Measurements from ENCODE around the gene ACSM2B. TPM values are rescaled to one million over a fixed set of nuclear protein-coding genes. Genes with fewer than 3 reads are reported as not detected.

The ACSM2B gene
- total RNA-seq, 1 experiment from 2014 or later = 0.20 TPM

DNA sequence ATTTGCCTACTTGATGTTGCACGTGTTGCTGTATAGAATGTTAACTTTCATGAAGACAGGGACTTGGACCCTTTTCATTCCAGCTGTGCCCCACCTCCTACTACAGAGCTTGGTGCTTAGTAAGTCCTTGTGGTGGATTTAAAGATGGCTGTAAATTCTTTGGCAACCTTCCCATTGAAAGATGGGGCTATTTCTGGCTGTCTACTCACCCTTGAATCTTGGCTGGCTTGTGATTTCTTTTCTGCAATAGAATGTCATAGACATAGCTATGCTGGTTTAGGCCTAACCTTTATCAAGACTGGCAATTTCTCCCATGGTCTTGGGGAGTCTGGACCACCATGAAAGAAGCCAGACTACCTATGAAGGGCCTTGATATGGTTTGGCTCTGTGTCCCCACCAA, 65.8 kb downstream of the ACSM2B start (continued):
- TF ChIP-seq, protein P1, sequence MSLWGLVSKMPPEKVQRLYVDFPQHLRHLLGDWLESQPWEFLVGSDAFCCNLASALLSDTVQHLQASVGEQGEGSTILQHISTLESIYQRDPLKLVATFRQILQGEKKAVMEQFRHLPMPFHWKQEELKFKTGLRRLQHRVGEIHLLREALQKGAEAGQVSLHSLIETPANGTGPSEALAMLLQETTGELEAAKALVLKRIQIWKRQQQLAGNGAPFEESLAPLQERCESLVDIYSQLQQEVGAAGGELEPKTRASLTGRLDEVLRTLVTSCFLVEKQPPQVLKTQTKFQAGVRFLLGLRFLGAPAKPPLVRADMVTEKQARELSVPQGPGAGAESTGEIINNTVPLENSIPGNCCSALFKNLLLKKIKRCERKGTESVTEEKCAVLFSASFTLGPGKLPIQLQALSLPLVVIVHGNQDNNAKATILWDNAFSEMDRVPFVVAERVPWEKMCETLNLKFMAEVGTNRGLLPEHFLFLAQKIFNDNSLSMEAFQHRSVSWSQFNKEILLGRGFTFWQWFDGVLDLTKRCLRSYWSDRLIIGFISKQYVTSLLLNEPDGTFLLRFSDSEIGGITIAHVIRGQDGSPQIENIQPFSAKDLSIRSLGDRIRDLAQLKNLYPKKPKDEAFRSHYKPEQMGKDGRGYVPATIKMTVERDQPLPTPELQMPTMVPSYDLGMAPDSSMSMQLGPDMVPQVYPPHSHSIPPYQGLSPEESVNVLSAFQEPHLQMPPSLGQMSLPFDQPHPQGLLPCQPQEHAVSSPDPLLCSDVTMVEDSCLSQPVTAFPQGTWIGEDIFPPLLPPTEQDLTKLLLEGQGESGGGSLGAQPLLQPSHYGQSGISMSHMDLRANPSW (CRISPR knock-in tag; conservative IDR thresholded peaks at IDR 0.05; ENCODE audit: low read depth) = no peak
- TF ChIP-seq GABPB1 (CRISPR knock-in tag; IDR thresholded peaks at IDR 0.05) (no peak), JAZF1 (CRISPR knock-in tag; IDR thresholded peaks at IDR 0.05) (no peak)

DNA sequence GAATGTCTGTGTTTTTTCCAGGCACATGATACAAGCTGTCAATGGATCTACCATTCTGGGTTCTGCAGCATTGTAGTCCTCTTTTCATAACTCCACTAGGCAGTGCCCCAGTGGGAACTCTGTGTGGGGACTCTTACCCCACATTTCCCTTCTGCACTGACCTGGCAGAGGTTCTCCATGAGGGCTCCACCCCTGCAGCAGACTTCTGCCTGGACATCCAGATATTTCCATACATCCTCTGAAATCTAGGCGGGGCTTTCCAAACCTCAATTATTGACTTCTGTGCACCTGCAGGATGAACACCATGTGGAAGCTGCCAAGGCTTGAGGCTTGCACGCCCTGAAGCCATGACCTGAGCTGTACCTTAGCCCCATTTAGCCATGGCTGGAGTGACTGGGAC, 68.9 kb downstream of the ACSM2B start:
- Mint-ChIP-seq H3K36me3 (peaks cover 30% of the 10 kb centered on the region), H3K4me3 (no peak overlapping the region), H3K9me3 (peaks cover 82% of the 10 kb centered on the region), H3K27ac (no peak overlapping the region), H3K4me1 (no peaks in the 10 kb centered on the region), H3K27me3 (ENCODE audit: low read depth) (peaks cover 17% of the 10 kb centered on the region)
- CTCF ChIA-PET = no interaction called here
- no peak for ATAC-seq
- no peak for TF ChIP-seq GABPB1 (CRISPR knock-in tag; IDR thresholded peaks at IDR 0.05)
- TF ChIP-seq, protein P2, sequence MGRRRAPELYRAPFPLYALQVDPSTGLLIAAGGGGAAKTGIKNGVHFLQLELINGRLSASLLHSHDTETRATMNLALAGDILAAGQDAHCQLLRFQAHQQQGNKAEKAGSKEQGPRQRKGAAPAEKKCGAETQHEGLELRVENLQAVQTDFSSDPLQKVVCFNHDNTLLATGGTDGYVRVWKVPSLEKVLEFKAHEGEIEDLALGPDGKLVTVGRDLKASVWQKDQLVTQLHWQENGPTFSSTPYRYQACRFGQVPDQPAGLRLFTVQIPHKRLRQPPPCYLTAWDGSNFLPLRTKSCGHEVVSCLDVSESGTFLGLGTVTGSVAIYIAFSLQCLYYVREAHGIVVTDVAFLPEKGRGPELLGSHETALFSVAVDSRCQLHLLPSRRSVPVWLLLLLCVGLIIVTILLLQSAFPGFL (CRISPR knock-in tag; IDR thresholded peaks at IDR 0.05; ENCODE audit: borderline replicate concordance) = no peak
- TF ChIP-seq, protein P3, sequence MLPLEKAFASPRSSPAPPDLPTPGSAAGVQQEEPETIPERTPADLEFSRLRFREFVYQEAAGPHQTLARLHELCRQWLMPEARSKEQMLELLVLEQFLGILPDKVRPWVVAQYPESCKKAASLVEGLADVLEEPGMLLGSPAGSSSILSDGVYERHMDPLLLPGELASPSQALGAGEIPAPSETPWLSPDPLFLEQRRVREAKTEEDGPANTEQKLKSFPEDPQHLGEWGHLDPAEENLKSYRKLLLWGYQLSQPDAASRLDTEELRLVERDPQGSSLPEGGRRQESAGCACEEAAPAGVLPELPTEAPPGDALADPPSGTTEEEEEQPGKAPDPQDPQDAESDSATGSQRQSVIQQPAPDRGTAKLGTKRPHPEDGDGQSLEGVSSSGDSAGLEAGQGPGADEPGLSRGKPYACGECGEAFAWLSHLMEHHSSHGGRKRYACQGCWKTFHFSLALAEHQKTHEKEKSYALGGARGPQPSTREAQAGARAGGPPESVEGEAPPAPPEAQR (CRISPR knock-in tag; IDR thresholded peaks at IDR 0.05) = no peak
- no peak for TF ChIP-seq FOXJ3 (CRISPR knock-in tag; IDR thresholded peaks at IDR 0.05; ENCODE audit: borderline replicate concordance)
- TF ChIP-seq, protein P4, sequence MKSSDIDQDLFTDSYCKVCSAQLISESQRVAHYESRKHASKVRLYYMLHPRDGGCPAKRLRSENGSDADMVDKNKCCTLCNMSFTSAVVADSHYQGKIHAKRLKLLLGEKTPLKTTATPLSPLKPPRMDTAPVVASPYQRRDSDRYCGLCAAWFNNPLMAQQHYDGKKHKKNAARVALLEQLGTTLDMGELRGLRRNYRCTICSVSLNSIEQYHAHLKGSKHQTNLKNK (CRISPR knock-in tag; IDR thresholded peaks at IDR 0.05) = no peak
- TF ChIP-seq FOXP1 (CRISPR knock-in tag; IDR thresholded peaks at IDR 0.05; ENCODE audit: borderline replicate concordance) = no peak
- no peak for TF ChIP-seq JAZF1 (CRISPR knock-in tag; IDR thresholded peaks at IDR 0.05)
- TF ChIP-seq, protein P5, sequence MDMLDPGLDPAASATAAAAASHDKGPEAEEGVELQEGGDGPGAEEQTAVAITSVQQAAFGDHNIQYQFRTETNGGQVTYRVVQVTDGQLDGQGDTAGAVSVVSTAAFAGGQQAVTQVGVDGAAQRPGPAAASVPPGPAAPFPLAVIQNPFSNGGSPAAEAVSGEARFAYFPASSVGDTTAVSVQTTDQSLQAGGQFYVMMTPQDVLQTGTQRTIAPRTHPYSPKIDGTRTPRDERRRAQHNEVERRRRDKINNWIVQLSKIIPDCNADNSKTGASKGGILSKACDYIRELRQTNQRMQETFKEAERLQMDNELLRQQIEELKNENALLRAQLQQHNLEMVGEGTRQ (CRISPR knock-in tag; IDR thresholded peaks at IDR 0.05) = no peak
- TF ChIP-seq, protein P6, sequence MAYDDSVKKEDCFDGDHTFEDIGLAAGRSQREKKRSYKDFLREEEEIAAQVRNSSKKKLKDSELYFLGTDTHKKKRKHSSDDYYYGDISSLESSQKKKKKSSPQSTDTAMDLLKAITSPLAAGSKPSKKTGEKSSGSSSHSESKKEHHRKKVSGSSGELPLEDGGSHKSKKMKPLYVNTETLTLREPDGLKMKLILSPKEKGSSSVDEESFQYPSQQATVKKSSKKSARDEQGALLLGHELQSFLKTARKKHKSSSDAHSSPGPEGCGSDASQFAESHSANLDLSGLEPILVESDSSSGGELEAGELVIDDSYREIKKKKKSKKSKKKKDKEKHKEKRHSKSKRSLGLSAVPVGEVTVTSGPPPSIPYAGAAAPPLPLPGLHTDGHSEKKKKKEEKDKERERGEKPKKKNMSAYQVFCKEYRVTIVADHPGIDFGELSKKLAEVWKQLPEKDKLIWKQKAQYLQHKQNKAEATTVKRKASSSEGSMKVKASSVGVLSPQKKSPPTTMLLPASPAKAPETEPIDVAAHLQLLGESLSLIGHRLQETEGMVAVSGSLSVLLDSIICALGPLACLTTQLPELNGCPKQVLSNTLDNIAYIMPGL (CRISPR knock-in tag; IDR thresholded peaks at IDR 0.05) = no peak
- TF ChIP-seq ZNF317 (CRISPR knock-in tag; IDR thresholded peaks at IDR 0.05; ENCODE audit: borderline replicate concordance, low read depth) = no peak
- TF ChIP-seq NFE2L1 (CRISPR knock-in tag; IDR thresholded peaks at IDR 0.05) = no peak
- TF ChIP-seq CREB1 (CRISPR knock-in tag; IDR thresholded peaks at IDR 0.05) = no peak
- TF ChIP-seq NFATC4 (CRISPR knock-in tag; IDR thresholded peaks at IDR 0.05) = no peak
- TF ChIP-seq, protein P7, sequence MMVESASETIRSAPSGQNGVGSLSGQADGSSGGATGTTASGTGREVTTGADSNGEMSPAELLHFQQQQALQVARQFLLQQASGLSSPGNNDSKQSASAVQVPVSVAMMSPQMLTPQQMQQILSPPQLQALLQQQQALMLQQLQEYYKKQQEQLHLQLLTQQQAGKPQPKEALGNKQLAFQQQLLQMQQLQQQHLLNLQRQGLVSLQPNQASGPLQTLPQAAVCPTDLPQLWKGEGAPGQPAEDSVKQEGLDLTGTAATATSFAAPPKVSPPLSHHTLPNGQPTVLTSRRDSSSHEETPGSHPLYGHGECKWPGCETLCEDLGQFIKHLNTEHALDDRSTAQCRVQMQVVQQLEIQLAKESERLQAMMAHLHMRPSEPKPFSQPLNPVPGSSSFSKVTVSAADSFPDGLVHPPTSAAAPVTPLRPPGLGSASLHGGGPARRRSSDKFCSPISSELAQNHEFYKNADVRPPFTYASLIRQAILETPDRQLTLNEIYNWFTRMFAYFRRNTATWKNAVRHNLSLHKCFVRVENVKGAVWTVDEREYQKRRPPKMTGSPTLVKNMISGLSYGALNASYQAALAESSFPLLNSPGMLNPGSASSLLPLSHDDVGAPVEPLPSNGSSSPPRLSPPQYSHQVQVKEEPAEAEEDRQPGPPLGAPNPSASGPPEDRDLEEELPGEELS (CRISPR knock-in tag; IDR thresholded peaks at IDR 0.05) = no peak
- no peak for TF ChIP-seq NR2C2 (CRISPR knock-in tag; IDR thresholded peaks at IDR 0.05)
- no peak for TF ChIP-seq EMX1 (CRISPR knock-in tag; IDR thresholded peaks at IDR 0.05)
- no peak for TF ChIP-seq ZNF416 (CRISPR knock-in tag; IDR thresholded peaks at IDR 0.05)
- TF ChIP-seq, protein P8, sequence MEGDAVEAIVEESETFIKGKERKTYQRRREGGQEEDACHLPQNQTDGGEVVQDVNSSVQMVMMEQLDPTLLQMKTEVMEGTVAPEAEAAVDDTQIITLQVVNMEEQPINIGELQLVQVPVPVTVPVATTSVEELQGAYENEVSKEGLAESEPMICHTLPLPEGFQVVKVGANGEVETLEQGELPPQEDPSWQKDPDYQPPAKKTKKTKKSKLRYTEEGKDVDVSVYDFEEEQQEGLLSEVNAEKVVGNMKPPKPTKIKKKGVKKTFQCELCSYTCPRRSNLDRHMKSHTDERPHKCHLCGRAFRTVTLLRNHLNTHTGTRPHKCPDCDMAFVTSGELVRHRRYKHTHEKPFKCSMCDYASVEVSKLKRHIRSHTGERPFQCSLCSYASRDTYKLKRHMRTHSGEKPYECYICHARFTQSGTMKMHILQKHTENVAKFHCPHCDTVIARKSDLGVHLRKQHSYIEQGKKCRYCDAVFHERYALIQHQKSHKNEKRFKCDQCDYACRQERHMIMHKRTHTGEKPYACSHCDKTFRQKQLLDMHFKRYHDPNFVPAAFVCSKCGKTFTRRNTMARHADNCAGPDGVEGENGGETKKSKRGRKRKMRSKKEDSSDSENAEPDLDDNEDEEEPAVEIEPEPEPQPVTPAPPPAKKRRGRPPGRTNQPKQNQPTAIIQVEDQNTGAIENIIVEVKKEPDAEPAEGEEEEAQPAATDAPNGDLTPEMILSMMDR (IDR thresholded peaks at IDR 0.05) = no peak
- TF ChIP-seq, protein P9, sequence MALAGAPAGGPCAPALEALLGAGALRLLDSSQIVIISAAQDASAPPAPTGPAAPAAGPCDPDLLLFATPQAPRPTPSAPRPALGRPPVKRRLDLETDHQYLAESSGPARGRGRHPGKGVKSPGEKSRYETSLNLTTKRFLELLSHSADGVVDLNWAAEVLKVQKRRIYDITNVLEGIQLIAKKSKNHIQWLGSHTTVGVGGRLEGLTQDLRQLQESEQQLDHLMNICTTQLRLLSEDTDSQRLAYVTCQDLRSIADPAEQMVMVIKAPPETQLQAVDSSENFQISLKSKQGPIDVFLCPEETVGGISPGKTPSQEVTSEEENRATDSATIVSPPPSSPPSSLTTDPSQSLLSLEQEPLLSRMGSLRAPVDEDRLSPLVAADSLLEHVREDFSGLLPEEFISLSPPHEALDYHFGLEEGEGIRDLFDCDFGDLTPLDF (CRISPR knock-in tag; IDR thresholded peaks at IDR 0.05) = no peak
- TF ChIP-seq HMGA2 (CRISPR knock-in tag; IDR thresholded peaks at IDR 0.05) = no peak
- POLR2A ChIA-PET = no interaction called here
- no peak for DNase-seq (ENCODE audit: low spot score)

All from WTC11 (cell line).